HS-27A (cell line): ENCODE data around the gene ENTPD2.
"Not testable (repeated sequence)": the region's sequence is repeated elsewhere in the genome, so short reads cannot be mapped to it uniquely, and the experiment has no call there.

Source experiments
- DNase-seq: peaks from one replicate; pipeline ENCODE4 v3.0.0-alpha.2; 2012; ENCODE audit warnings: low read depth, missing footprints

ENTPD2 gene

GRCh38 chr9:137045294-137046087 is 8.4 kb downstream of the ENTPD2 start:
- no peak for DNase-seq

DNA sequence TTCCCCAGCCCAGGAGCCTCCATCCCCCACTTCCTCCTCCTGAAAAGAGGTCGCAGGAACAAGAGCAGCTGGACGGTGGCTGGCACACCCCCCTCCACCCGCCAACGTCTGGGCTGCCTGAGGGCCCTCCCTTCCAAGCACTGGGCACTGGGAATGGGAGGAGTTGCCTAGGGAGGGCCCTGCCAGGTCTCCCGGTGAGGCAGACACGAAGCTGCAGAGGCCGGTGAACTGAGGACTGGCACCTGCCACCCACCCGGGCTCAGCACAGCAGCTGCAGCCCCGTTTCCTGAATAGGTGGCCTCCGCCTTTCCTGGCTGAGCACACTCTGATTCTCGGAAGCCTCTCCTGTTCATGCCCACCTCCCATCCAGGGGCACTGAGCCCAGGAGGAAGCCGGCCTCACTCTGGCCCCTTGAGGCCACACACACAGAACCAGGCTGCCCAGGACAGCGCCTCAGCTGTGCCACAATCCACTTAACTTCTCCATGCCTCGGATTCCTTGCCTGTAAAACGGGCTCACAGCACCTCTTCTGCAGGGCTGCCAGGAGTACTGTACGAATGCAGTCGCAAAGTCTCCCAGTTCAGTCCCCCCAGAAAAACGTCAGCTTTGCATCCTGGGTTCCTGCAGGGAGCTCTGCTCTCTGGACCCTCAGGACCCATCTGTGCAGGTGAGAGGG is 9.2 kb downstream of the ENTPD2 start:
- no peak for DNase-seq

- DNase-seq = no peak
Observed at GRCh38 chr9:137044037-137044436, 9.8 kb downstream of the ENTPD2 start.

DNA sequence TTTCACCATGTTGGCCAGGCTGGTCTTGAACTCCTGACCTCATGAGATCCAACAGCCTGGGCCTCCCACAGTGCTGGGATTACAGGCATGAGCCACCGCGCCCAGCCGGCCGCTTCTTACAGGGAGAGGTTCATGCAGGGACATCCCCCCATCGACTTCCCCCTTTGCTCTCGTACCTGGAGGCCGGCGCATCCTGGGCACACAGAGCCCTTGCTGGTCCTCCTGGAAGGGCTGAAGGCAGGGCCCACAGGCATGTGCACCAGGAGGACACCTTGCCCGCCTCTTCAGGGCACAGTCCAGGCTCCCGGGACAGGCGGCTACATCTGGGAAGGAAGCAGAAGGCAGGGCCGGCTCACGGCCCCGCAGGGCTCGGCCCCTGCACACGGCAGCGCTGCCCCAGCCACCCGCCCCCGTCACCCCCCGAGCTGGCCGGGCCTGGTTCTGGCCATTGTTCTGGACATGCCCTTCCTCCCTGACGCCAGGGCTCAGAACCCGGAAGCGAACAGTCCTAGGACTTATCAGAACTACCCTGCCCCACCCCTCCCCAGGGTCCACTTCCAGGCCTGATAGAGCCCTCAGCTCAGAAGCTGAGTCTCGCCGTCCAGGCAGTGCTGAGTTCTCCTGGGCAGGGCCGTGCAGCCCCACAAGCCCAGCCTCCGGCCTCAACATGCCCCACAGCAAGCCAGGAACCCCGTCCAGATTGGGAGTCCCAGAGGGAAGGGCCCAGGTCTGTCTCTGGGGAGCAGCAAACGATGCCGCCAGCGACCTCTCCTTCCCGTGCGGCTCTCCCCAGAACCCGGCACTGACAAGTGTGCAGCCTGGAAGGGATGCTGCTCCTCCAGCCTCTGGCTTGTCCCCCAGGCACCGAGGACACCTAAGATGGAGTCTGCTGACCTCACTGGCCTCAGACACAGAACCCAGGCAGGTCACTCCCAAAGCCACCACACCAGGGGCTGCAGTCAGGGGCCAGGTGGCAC is 10.8 kb downstream of the ENTPD2 start:
- DNase-seq = no peak

GRCh38 chr9:137041124-137041523 is 12.7 kb downstream of the ENTPD2 start:
- DNase-seq = no peak

DNA sequence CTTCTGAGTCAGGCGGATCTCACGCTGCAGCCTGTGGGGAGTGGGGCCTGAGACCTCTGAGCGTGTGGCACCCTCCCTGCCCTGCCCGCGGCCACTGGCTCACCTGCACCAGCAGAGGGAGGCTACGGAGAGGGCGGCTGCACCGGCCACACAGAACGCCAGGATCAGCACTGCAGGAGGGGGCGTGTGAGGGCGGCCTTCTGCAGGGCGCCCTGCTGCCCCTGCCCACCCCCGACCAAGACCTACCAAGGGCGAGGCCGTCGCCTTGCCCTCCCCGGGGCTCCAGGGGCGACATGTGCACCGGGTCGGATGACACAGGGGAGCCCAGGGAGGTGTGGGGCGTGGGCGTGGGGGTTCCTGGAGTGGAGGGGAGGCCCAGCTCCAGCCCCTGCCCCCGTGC is 13.3 kb downstream of the ENTPD2 start:
- no peak for DNase-seq

- no peak for DNase-seq
Observed at GRCh38 chr9:137039611-137040366, 14.1 kb downstream of the ENTPD2 start.

DNA sequence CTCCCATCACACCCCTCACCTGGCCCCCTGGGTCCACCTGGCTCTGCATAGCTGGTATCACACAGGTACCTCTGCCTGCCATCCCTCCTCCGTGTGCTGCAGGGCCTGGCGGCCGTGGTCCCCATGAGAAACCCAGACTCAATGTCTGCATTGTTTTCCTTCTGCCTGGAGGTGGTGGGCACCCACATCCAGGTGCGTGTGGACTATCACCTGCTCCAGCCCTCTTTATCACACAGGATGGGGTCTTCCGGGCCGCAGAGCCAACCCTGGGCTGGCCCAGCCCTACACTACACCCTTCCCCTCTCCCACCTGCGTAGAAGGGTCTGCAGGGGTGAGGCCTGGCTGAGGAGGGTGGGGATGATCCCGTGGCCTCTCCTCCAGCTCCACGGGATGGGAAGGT is 14.9 kb downstream of the ENTPD2 start:
- no peak for DNase-seq

DNA sequence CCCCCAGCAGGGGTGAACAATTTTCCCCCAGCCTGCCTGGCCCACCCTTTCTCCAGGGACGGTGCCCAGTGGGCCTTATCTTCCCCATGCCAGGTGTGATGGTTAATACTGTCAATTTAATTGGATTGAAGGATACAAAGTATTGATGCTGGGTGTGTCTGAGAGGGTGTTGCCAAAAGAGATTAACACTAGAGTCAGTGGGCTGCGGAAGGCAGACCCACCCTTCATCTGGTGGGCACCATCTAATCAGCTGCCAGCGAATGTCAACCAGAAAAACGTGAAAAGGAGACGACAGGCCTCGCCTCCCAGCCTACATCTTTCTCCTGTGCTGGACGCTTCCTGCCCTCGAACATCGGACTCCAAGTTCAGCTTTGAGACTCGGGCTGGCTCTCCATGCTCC is 16.4 kb downstream of the ENTPD2 start:
- no peak for DNase-seq

DNA sequence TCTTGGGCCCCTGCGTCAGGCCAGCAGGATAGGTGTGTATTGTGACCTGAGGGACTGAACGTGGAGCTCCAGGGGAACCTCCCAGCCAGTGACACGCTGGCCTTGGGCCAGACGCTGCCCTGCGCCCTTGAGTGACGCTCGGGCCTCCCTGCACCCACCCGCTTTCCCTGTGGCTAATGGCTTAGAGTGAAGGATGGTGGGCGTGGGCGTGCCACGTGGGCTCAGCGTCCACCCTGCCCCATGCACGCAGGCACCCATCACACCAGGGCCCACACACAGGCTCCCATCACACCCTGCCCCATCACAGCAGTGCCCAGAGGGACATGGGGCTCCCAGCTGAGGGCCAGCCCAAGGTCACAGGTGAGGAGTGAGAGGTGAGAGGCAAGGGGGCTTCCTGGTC is 16.8 kb downstream of the ENTPD2 start:
- no peak for DNase-seq

GRCh38 chr9:137035937-137036336 is 17.9 kb downstream of the ENTPD2 start:
- no peak for DNase-seq

GRCh38 chr9:137035507-137035834 is 18.4 kb downstream of the ENTPD2 start:
- DNase-seq = no peak

DNA sequence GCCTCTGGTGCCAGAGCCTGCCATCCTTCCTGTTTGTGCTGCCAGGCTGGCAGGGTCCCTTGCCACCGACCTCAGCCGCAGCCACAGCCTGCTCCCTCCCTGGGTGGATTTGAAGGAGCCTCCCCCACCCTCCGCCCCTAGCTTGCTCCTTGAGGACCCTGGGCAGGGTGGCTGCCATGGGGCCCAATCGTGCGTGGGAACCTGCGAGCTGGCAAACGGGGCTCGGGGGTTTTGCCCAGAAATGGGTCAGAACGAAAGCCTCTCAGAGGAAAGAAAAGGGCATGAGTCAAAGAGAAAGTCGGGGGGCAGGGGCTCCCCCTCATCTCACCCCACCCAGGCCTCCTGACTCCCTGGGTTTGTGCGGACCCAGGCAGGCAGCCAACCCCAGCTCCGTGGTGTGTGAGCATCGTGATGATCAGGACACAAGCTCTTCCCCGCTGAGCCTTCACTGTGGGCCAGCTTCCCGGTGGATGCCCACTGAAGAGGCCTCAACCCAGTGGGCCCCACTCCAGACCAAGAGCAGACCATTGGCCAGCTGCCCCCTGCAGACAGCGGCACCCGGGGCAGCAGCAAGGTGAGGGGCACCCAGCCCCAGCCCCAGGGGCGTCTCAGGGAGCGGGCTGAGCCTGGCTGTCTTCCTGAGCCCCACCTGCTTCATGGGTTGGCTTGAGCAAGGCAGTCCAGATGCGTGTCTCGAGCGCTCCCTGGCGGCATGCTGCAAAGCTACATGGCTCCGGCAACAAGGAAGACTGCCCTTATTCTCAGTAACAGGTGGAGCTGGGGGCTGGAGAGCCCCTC is 19.0 kb downstream of the ENTPD2 start:
- DNase-seq = no peak

DNA sequence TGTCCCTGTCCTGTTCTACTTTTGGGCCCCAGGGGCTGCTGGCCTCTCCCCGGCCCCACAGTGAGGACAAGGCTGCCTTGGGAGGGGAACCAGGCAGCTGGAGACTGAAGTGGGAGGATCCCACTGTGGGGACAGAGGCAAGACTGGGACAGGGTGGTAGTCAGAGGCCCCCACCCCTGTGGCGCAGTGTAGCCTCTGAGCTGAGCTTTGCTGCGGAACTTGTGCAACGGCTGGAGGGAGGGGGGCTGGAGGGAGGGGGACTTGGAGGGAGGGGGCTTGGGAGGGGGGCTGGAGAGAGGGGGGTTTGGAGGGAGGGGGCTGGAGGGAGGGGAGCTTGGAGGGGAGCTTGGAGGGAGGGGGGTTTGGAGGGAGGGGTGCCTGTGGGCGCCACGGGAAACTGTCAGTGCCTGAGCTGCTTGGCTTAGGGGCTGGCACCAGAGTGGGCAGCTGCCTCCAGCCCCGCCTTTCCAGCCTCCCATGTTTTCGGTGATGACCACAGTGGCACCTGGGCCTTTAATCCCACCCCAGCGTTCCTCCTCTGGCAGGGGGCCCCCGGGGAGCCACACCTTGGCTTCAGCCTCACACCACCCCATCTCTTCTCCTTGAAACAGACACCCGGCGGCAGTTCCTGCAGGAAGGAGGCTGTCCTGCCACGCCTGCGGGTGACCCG is 19.7 kb downstream of the ENTPD2 start:
- DNase-seq = no peak

GRCh38 chr9:137033481-137033880 is 20.4 kb downstream of the ENTPD2 start:
- not testable (repeated sequence) for DNase-seq

DNA sequence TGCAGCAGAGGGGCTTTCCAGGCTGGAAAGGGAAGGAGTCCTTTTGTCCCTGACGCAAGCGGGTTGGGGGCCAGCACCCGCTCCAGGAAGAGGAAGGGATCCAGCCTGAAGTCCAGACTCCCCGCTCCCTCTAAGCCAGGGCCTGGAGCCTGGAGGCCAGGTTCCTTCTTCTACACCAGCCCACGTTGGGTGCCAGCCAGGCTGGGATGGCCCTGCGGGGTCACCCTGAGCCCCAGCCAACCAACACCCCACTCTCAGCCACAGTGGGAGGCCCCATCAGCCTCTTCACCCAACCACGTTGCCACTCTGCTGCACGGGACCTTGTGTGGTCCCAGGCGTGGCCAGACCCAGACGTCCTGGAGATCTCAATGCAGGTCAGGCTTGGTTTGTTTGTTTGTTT is 21.0 kb downstream of the ENTPD2 start:
- DNase-seq = no peak

- no peak for DNase-seq
Observed at GRCh38 chr9:137031904-137032640, 21.8 kb downstream of the ENTPD2 start, which contains the start of gene FUT7. TSS of gene FUT7 (minus strand) at chr9:137032088. CDS start at chr9:137031991, 97 bp downstream.

GRCh38 chr9:137030538-137031527 is 23.0 kb downstream of the ENTPD2 start:
- DNase-seq = no peak
